HepG2 (cell line): ENCODE results near the gene RNU11. TPM values are rescaled to one million over a fixed set of nuclear protein-coding genes. Genes with fewer than 3 reads are reported as not detected.
A peak's percentile ranks its signal among the peaks of the same experiment; 100 is the strongest.

Experiments
- FOXJ3 ChIP-seq: sonication (generic); formaldehyde crosslinking; IDR thresholded peaks from 2 replicates; pipeline ENCODE4 v1.4.0; 2020; ENCODE audit warnings: missing genetic modification reagents, mild to moderate bottlenecking, borderline replicate concordance
- JDP2 ChIP-seq: sonication (generic); formaldehyde crosslinking; IDR thresholded peaks from 2 replicates; pipeline ENCODE4 v1.8.1; 2022; ENCODE audit warnings: missing genetic modification reagents, borderline replicate concordance
- MEIS1 ChIP-seq: sonication (generic); formaldehyde crosslinking; IDR thresholded peaks from 2 replicates; pipeline ENCODE4 v1.9.0; 2021; ENCODE audit warnings: mild to moderate bottlenecking, missing genetic modification reagents, moderate library complexity, borderline replicate concordance
- NCOA5 ChIP-seq: sonication (generic); formaldehyde crosslinking; IDR thresholded peaks from 2 replicates; pipeline ENCODE4 v1.4.0; 2020; ENCODE audit warnings: missing genetic modification reagents
- NFE2L2 ChIP-seq: fragments of 150-350 bp; IDR thresholded peaks from 2 replicates; pipeline ENCODE4 v1.6.1; 2014; ENCODE audit warnings: low read length
- NFKBIZ ChIP-seq: IDR thresholded peaks from 2 replicates; pipeline ENCODE4 v1.6.1; 2018; ENCODE audit warnings: missing genetic modification reagents, missing compliant biosample characterization
- TBX3 ChIP-seq: fragments of 450-650 bp; IDR thresholded peaks from 2 replicates; pipeline ENCODE4 v1.6.1; 2017; ENCODE audit warnings: antibody characterized with exemption, mild to moderate bottlenecking, inconsistent platforms, borderline replicate concordance
- TOPORS ChIP-seq: sonication (generic); formaldehyde crosslinking; IDR thresholded peaks from 2 replicates; pipeline ENCODE4 v1.8.0; 2023; ENCODE audit warnings: mild to moderate bottlenecking, missing genetic modification reagents
- ZNF460 ChIP-seq: sonication (generic); formaldehyde crosslinking; IDR thresholded peaks from 2 replicates; pipeline ENCODE4 v1.5.1; 2020; ENCODE audit warnings: missing genetic modification reagents, mild to moderate bottlenecking, borderline replicate concordance
- ZNF567 ChIP-seq: sonication (generic); formaldehyde crosslinking; IDR thresholded peaks from 2 replicates; pipeline ENCODE4 v1.8.1; 2023; ENCODE audit warnings: mild to moderate bottlenecking, missing genetic modification reagents, borderline replicate concordance
- ZNF788 ChIP-seq: sonication (generic); formaldehyde crosslinking; IDR thresholded peaks from 2 replicates; pipeline ENCODE4 v1.5.0; 2020; ENCODE audit warnings: mild to moderate bottlenecking, missing genetic modification reagents, borderline replicate concordance
- polyA plus RNA-seq, 8 experiments: library from polyadenylated mRNA; depleted of rRNA in 3 of 8; stranded (reverse) in 7 of 8; unstranded in 1 of 8; fragments of >200 nt; fragmentation: Illumina TruSeq in 4 of 8; extraction: Trizol in 4 of 8; gene quantifications; 2 replicates each; pipeline versions ENCODE4 v1.2.1 to v1.2.3, GENCODE V29; 2011 to 2016; ENCODE audit warnings: low read depth in 4 of 8, missing spikeins in 1 of 8, mixed read lengths in 1 of 8; ENCODE audit not compliant: insufficient read depth in 1 of 8
- total RNA-seq, 5 experiments: library from RNA; depleted of rRNA; stranded (reverse); fragments of >200 nt; fragmentation: Illumina TruSeq; extraction: Trizol; gene quantifications; 2 replicates each; pipeline ENCODE4 v1.2.3, GENCODE V29; 2016; ENCODE audit warnings: low read depth in 1 of 5
- TF ChIP-seq, protein P1 (sequence below): sonication (generic); formaldehyde crosslinking; IDR thresholded peaks from 2 replicates; pipeline ENCODE4 v1.4.0; 2020; ENCODE audit warnings: mild to moderate bottlenecking, missing genetic modification reagents
- TF ChIP-seq, protein P2 (sequence below): sonication (generic); formaldehyde crosslinking; IDR thresholded peaks from 2 replicates; pipeline ENCODE4 v1.4.0; 2020; ENCODE audit warnings: missing genetic modification reagents, low read depth, mild to moderate bottlenecking, borderline replicate concordance
- TF ChIP-seq, protein P3 (sequence below): sonication (generic); formaldehyde crosslinking; IDR thresholded peaks from 2 replicates; pipeline ENCODE4 v1.4.0; 2020; ENCODE audit warnings: low read depth, mild to moderate bottlenecking, missing genetic modification reagents
- TF ChIP-seq, protein P4 (sequence below): sonication (generic); formaldehyde crosslinking; IDR thresholded peaks from 2 replicates; pipeline ENCODE4 v1.4.0; 2020; ENCODE audit warnings: mild to moderate bottlenecking, missing genetic modification reagents, borderline replicate concordance
- TF ChIP-seq, protein P5 (sequence below): sonication (generic); formaldehyde crosslinking; IDR thresholded peaks from 2 replicates; pipeline ENCODE4 v1.5.0; 2020; ENCODE audit warnings: mild to moderate bottlenecking, missing genetic modification reagents, borderline replicate concordance

RNU11 gene
- total and polyA plus RNA-seq, 2 of the 13 experiments (the other 11 are each of a cell fraction or from before 2014, with no cell fraction given), result not detected

DNA sequence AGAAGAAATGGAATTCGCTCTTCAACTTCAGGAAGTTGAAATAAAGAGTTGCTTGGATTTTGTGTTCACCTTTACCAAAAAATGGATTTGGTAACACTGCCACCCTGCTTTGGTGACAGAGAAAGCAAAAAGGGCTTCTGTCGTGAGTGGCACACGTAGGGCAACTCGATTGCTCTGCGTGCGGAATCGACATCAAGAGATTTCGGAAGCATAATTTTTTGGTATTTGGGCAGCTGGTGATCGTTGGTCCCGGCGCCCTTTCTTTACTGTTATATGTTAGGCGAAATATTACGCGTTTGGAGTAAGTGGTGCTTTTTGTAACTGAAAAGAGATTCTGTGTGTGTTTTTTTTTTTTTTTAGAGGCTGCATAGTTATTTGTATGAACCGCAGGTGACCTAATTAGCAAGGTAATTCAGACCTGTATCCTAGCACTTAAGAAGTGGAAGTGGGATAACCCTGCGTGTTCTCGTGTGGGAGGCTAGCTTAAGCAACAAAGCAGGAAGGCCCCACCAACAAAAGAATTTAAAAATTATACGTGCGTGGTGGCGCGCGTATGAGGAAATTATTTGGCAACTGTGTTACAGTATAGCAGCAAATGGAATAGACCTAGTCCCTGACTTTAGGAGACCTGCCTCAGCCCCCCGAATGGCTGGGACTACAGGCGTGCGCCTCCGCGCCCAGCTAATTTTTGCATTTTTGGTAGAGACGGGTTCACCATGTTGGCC, at the start of gene RNU11 (continued):
- TF ChIP-seq, protein P1, sequence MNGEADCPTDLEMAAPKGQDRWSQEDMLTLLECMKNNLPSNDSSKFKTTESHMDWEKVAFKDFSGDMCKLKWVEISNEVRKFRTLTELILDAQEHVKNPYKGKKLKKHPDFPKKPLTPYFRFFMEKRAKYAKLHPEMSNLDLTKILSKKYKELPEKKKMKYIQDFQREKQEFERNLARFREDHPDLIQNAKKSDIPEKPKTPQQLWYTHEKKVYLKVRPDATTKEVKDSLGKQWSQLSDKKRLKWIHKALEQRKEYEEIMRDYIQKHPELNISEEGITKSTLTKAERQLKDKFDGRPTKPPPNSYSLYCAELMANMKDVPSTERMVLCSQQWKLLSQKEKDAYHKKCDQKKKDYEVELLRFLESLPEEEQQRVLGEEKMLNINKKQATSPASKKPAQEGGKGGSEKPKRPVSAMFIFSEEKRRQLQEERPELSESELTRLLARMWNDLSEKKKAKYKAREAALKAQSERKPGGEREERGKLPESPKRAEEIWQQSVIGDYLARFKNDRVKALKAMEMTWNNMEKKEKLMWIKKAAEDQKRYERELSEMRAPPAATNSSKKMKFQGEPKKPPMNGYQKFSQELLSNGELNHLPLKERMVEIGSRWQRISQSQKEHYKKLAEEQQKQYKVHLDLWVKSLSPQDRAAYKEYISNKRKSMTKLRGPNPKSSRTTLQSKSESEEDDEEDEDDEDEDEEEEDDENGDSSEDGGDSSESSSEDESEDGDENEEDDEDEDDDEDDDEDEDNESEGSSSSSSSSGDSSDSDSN (CRISPR knock-in tag), result peak; percentile 79
- TF ChIP-seq, protein P2, sequence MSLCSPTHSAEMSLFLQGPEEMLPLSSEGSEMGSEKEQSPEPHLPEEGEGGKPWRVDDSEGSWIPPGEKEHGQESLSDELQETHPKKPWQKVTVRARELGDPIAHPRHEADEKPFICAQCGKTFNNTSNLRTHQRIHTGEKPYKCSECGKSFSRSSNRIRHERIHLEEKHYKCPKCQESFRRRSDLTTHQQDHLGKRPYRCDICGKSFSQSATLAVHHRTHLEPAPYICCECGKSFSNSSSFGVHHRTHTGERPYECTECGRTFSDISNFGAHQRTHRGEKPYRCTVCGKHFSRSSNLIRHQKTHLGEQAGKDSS (CRISPR knock-in tag), result peak; percentile 73; the same call in 1 of the 2 replicates
- 0 out of 2 replicates have a peak, but pooled peaks have one; percentile 29 for TF ChIP-seq TBX3
- peak; percentile 78; the same call in 1 of the 2 replicates for TF ChIP-seq NFKBIZ (CRISPR knock-in tag)
- peak; percentile 83; the same call in 1 of the 2 replicates for TF ChIP-seq NCOA5 (CRISPR knock-in tag)
- TF ChIP-seq ZNF788 (CRISPR knock-in tag), result peak; percentile 88; the same call in 1 of the 2 replicates
- TF ChIP-seq, protein P3, sequence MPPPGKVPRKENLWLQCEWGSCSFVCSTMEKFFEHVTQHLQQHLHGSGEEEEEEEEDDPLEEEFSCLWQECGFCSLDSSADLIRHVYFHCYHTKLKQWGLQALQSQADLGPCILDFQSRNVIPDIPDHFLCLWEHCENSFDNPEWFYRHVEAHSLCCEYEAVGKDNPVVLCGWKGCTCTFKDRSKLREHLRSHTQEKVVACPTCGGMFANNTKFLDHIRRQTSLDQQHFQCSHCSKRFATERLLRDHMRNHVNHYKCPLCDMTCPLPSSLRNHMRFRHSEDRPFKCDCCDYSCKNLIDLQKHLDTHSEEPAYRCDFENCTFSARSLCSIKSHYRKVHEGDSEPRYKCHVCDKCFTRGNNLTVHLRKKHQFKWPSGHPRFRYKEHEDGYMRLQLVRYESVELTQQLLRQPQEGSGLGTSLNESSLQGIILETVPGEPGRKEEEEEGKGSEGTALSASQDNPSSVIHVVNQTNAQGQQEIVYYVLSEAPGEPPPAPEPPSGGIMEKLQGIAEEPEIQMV, result peak; percentile 51; the same call in 1 of the 2 replicates
- peak; percentile 89; the same call in 1 of the 2 replicates for TF ChIP-seq TOPORS (CRISPR knock-in tag)
- no peak; the same call in 1 of the 2 replicates for TF ChIP-seq JDP2 (CRISPR knock-in tag)
- TF ChIP-seq FOXJ3 (CRISPR knock-in tag), result peak; percentile 86
- TF ChIP-seq, protein P4, sequence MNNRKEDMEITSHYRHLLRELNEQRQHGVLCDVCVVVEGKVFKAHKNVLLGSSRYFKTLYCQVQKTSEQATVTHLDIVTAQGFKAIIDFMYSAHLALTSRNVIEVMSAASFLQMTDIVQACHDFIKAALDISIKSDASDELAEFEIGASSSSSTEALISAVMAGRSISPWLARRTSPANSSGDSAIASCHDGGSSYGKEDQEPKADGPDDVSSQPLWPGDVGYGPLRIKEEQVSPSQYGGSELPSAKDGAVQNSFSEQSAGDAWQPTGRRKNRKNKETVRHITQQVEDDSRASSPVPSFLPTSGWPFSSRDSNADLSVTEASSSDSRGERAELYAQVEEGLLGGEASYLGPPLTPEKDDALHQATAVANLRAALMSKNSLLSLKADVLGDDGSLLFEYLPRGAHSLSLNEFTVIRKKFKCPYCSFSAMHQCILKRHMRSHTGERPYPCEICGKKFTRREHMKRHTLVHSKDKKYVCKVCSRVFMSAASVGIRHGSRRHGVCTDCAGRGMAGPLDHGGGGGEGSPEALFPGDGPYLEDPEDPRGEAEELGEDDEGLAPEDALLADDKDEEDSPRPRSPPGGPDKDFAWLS, result no peak
- peak; percentile 52; the same call in 1 of the 2 replicates for TF ChIP-seq ZNF460 (CRISPR knock-in tag)
- TF ChIP-seq, protein P5, sequence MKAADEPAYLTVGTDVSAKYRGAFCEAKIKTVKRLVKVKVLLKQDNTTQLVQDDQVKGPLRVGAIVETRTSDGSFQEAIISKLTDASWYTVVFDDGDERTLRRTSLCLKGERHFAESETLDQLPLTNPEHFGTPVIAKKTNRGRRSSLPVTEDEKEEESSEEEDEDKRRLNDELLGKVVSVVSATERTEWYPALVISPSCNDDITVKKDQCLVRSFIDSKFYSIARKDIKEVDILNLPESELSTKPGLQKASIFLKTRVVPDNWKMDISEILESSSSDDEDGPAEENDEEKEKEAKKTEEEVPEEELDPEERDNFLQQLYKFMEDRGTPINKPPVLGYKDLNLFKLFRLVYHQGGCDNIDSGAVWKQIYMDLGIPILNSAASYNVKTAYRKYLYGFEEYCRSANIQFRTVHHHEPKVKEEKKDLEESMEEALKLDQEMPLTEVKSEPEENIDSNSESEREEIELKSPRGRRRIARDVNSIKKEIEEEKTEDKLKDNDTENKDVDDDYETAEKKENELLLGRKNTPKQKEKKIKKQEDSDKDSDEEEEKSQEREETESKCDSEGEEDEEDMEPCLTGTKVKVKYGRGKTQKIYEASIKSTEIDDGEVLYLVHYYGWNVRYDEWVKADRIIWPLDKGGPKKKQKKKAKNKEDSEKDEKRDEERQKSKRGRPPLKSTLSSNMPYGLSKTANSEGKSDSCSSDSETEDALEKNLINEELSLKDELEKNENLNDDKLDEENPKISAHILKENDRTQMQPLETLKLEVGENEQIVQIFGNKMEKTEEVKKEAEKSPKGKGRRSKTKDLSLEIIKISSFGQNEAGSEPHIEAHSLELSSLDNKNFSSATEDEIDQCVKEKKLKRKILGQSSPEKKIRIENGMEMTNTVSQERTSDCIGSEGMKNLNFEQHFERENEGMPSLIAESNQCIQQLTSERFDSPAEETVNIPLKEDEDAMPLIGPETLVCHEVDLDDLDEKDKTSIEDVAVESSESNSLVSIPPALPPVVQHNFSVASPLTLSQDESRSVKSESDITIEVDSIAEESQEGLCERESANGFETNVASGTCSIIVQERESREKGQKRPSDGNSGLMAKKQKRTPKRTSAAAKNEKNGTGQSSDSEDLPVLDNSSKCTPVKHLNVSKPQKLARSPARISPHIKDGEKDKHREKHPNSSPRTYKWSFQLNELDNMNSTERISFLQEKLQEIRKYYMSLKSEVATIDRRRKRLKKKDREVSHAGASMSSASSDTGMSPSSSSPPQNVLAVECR (CRISPR knock-in tag), result peak; percentile 50; the same call in 1 of the 2 replicates
- peak; percentile 77; the same call in 1 of the 2 replicates for TF ChIP-seq ZNF567 (CRISPR knock-in tag)
- peak; percentile 83; the same call in 1 of the 2 replicates for TF ChIP-seq MEIS1 (CRISPR knock-in tag)
- peak; percentile 4; the same call in 1 of the 2 replicates for TF ChIP-seq NFE2L2
